Gastrocnemius medialis (tissue), 4 donors: ENCODE data around the gene UBE2V1. TPM values are rescaled to one million over a fixed set of nuclear protein-coding genes. Genes with fewer than 3 reads are reported as not detected.
"Not testable (repeated sequence)": the region's sequence is repeated elsewhere in the genome, so short reads cannot be mapped to it uniquely, and the experiment has no call there.

Experiments used
- ATAC-seq, 2 donors: fragments of 150-250 bp; one replicate each; pipeline ENCODE4 v1.9.1; 2016
- DNase-seq, 2 donors: peaks; one replicate each; pipeline ENCODE4 v3.0.0-alpha.2; 2019
- H3K27ac ChIP-seq, 4 donors: fragments of 200-600 bp; sonication (generic); 1 replicate in 1 of 4; 2 replicates in 3 of 4; pipeline ENCODE4 v1.5.1; 2016 to 2018; ENCODE audit warnings: mild to moderate bottlenecking in 2 of 4, moderate library complexity in 1 of 4
- H3K27me3 ChIP-seq, 3 donors: fragments of 200-600 bp; sonication (generic) in 2 of 3; 1 replicate in 1 of 3; 2 replicates in 2 of 3; pipeline versions ENCODE4 v1.5.1 to v1.6.0; 2016 to 2019; ENCODE audit warnings: mild to moderate bottlenecking in 1 of 3, moderate library complexity in 1 of 3
- H3K36me3 ChIP-seq, 2 donors: fragments of 200-600 bp; sonication (generic) in 1 of 2; one replicate each; pipeline ENCODE4 v1.5.1; 2017 to 2018
- H3K4me1 ChIP-seq, 2 donors: fragments of 200-600 bp; sonication (generic) in 1 of 2; one replicate each; pipeline ENCODE4 v1.5.1; 2016 to 2017; ENCODE audit warnings: mild to moderate bottlenecking in 2 of 2
- H3K4me3 ChIP-seq, 4 donors: fragments of 200-600 bp; sonication (generic) in 3 of 4; 1 replicate in 1 of 4; 2 replicates in 3 of 4; pipeline ENCODE4 v1.5.1; 2016 to 2019; ENCODE audit warnings: mild to moderate bottlenecking in 2 of 4
- H3K9me3 ChIP-seq, 3 donors: fragments of 200-600 bp; sonication (generic) in 2 of 3; 1 replicate in 1 of 3; 2 replicates in 2 of 3; pipeline ENCODE4 v1.5.1; 2016 to 2019
- POLR2A ChIP-seq, 2 donors: fragments of 450-650 bp; IDR thresholded peaks; one replicate each; pipeline ENCODE4 v1.6.1; 2017; ENCODE audit warnings: antibody characterized with exemption in 2 of 2, mild to moderate bottlenecking in 2 of 2, moderate library complexity in 2 of 2
- in situ Hi-C, 4 donors: fragments of 200-750 bp; cut with MboI; loops; one replicate each; pipeline versions ENCODE4 v1.15.0 to v1.8.0; 2017; ENCODE audit warnings: low sequenced_read_pairs in 4 of 4
- intact Hi-C: fragments of 100-400 bp; cut with DNase I; formaldehyde crosslinking; loops from one replicate; pipeline ENCODE4 v1.15.1; 2023; ENCODE audit warnings: low total_unique reads
- total RNA-seq, 4 donors: library from RNA; depleted of rRNA; stranded (reverse); fragments of >200 nt; gene quantifications; one replicate each; pipeline versions ENCODE4 v1.1.0 to v1.2.3, GENCODE V29; 2016
- TF ChIP-seq, protein P1 (sequence below), 5 experiments: fragments of 450-650 bp in 3 of 5; fragments of 200-600 bp in 2 of 5; sonication (generic) in 2 of 5; IDR thresholded peaks in 4 of 5; conservative IDR thresholded peaks in 1 of 5; 1 replicate in 4 of 5; 2 replicates in 1 of 5; pipeline ENCODE4 v1.5.1; 2016 to 2019; ENCODE audit warnings: antibody characterized with exemption in 5 of 5, mild to moderate bottlenecking in 3 of 5, moderate library complexity in 3 of 5

The UBE2V1 gene
- total RNA-seq: 10 to 100 TPM; 37.6 to 58.5 (median 46.9) TPM

DNA sequence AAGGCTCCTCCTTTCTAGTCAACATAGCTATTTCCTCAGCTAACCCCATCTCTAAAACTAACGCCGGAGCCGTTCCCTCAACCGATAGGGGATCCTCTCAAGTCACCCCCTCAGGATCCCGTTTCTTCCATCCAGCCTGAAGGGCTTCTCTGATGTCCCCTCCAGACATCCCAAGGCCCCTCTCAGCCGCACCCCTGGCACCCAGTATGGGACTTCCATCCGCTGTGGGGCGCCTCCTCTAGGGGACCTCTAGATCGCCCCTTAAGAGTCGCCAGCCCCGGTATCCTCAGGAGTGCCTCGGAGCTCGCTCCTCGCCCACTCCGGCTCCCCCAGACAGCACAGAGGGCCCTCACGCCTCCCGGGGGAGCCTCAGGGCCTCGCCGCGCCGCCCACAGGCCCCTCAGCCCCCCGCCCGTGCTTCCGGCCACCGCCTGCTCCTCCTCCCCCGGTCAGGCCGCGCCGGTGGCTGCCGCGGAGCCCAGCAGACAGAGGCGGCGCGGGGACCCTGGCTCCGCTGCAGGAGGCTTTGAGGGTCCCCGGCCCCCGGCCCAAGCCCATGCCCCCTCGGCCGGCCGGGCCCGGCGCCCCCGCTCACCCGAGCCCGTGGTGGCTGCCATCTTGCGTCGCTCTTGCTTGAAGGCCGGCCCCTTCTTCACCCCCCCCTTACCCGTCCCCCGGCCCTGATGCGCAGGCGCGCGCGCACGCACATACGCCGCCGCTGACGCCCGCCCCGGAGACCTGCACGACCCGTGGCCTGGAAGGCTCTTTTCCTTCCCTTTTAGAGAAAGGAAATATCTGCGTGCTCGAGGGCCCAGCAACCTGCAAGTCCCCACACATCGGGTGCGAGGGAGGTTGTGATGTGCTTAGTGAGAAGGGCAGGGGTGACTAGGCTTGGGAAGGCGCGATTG is at the start of gene UBE2V1:
Gene UBE2V1 (minus strand): TSS at position 639 of the 908 bp plus-strand sequence. CDS start 22 bp downstream, at position 617.
- Histone ChIP-seq H3K27ac (peak within 1 kb of the TSS; percentile 95 to 99 (median 98)), H3K9me3 (no peaks in the 10 kb centered on the region), H3K27me3 (no peaks in the 10 kb centered on the region), H3K4me3 (peak within 1 kb of the TSS; percentile 72 to 97 (median 94)), H3K4me1 (peaks cover 63 to 66% of the 10 kb centered on the region in 2 donors), H3K36me3 (no peaks in the 10 kb centered on the region)
- peak; percentile 90 to 91 for TF ChIP-seq POLR2A (IDR thresholded peaks at IDR 0.05)
- TF ChIP-seq, protein P1, sequence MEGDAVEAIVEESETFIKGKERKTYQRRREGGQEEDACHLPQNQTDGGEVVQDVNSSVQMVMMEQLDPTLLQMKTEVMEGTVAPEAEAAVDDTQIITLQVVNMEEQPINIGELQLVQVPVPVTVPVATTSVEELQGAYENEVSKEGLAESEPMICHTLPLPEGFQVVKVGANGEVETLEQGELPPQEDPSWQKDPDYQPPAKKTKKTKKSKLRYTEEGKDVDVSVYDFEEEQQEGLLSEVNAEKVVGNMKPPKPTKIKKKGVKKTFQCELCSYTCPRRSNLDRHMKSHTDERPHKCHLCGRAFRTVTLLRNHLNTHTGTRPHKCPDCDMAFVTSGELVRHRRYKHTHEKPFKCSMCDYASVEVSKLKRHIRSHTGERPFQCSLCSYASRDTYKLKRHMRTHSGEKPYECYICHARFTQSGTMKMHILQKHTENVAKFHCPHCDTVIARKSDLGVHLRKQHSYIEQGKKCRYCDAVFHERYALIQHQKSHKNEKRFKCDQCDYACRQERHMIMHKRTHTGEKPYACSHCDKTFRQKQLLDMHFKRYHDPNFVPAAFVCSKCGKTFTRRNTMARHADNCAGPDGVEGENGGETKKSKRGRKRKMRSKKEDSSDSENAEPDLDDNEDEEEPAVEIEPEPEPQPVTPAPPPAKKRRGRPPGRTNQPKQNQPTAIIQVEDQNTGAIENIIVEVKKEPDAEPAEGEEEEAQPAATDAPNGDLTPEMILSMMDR (IDR thresholded peaks at IDR 0.05 in 4 of 5, conservative IDR thresholded peaks at IDR 0.05 in 1 of 5): peak in 3 of 5 experiments; percentile 30 to 50 (median 42)
- in situ Hi-C loops: no loop called here
- ATAC-seq (peak; percentile 75 to 76), DNase-seq (peak; percentile 87 to 88)
- intact Hi-C loops: loop anchor here (5.0 to 10.0 kb wide), 3 partner anchors 182 to 465 kb away; no protein-coding TSS in a partner anchor

DNA sequence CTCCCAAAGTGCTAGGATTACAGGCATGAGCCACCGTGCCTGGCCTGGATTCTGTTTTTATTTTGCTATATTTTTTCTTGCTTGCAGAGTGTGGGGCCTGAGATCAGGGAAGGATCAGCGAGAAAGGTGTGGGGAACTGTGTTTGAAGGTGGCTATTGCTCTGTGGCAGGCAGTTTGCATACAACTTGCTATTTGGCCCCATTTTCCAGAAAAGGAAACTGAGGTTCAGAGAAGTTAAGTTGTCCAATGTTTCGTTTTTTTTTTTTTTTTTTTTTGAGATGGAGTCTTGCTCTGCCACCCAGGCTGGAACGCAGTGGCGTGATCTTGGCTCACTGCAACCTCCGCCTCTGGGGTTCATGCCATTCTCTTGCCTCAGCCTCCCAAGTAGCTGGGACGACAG is 48.5 kb upstream of the UBE2V1 start:
- DNase-seq, H3K27ac ChIP-seq, ATAC-seq, H3K9me3 ChIP-seq, intact Hi-C loops, H3K36me3 ChIP-seq, H3K27me3 ChIP-seq, H3K4me3 ChIP-seq: not testable (repeated sequence)
- in situ Hi-C loops: loop anchor here in 2 of 4 donors (5.0 to 10.0 kb wide), 2 partner anchors 39 to 177 kb away; partner anchors contain the start of gene SNAI1 (in 1 of the 2)
- H3K4me1 ChIP-seq: peaks cover 25 to 34% of the 10 kb centered on the region in 2 donors

DNA sequence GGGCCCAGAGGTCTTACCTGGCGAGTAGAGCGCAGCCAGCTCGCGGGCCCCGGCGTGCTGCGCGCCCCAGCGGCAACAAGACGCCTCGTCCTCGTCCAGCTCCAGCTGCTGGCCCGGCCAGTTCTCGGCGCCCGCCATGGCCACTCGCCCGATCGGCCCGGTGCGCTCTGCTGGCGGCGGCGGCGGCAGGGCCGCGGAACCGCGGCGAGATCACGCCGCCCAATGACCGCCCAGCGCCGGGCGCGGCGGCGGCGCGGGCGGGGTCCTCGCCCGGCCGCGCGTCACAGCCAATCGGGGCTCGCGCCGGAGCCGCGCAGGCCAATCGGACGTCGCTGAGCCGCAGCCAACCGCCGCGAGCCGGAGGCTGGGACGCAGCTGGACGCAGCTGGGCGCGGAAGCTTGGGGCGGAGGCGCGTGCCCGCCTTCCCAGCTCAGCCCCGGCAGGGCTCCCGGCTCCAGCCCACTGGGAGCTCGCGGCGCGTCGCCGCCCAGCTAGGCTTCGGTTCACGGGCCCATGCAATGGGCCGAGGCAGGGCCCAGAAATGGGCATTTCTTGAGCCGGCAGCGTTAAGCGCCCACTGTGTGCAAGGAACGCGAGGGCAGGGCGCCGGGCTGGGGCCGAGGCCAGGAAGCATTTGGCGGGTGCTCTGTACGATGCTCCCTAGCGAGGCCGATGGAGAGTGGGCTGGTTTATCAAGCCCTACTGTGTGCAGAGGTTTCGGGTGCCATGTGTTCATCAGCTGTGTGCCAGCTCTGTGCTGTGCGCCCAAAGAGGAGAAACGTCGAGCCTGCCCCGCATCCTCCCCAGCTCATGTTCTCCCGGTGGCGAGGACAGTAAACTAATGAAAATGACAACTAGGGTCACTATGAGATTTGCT is 40.8 kb upstream of the UBE2V1 start, which contains the start of gene PEDS1:
Gene PEDS1 (minus strand): TSS at position 224 of the 878 bp plus-strand sequence. CDS start 86 bp downstream, at position 138.
- H3K4me3 ChIP-seq: peak within 1 kb of the TSS; percentile 82 to 90 (median 82)
- H3K36me3 ChIP-seq: no peaks in the 10 kb centered on the region
- in situ Hi-C loops: no loop called here
- no peaks in the 10 kb centered on the region for H3K27me3 ChIP-seq
- TF ChIP-seq, protein P1 (IDR thresholded peaks at IDR 0.05 in 4 of 5, conservative IDR thresholded peaks at IDR 0.05 in 1 of 5): peak in 3 of 5 experiments; percentile 16 to 36 (median 17)
- TF ChIP-seq POLR2A (IDR thresholded peaks at IDR 0.05): peak; percentile 96 to 98
- peaks cover 41 to 43% of the 10 kb centered on the region in 2 donors for H3K4me1 ChIP-seq
- no peaks in the 10 kb centered on the region for H3K9me3 ChIP-seq
- peak; percentile 76 to 80 for ATAC-seq
- DNase-seq: peak; percentile 84 to 90
- H3K27ac ChIP-seq: peak within 1 kb of the TSS; percentile 91 to 98 (median 96)
- intact Hi-C loops: loop anchor here (1.0 to 2.0 kb wide), 2 partner anchors 10 to 33 kb away; no protein-coding TSS in a partner anchor

DNA sequence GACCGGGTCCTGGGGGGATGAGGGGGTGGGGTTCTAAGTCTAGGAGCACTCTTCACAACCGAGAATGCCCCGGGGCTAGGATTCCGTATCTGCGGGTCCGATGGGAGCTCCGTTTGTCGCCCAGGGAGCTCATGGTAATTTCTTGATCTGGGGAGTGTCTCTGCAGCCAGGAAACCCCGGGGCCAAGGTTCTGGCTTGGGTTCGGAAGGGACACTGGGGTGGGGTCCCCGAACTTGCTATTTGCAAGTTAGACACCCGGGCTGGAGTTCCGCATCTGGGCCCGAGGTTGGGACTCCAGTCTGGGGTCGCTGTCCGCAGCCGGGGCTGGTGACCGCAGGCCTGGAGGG is 40.2 kb upstream of the UBE2V1 start:
- H3K36me3 ChIP-seq: no peaks in the 10 kb centered on the region
- ATAC-seq (peak; percentile 11 to 16), DNase-seq (no peak)
- H3K27me3 ChIP-seq: no peaks in the 10 kb centered on the region
- H3K4me1 ChIP-seq: peaks cover 44 to 49% of the 10 kb centered on the region in 2 donors
- no peak for TF ChIP-seq POLR2A (IDR thresholded peaks at IDR 0.05)
- TF ChIP-seq, protein P1 (IDR thresholded peaks at IDR 0.05 in 4 of 5, conservative IDR thresholded peaks at IDR 0.05 in 1 of 5): peak in 1 of 5 experiments; percentile 20
- in situ Hi-C loops (no loop called here), intact Hi-C loops (loop anchor here (1.0 to 2.0 kb wide), 2 partner anchors 10 to 32 kb away; no protein-coding TSS in a partner anchor)
- H3K27ac ChIP-seq: peak overlapping the region; percentile 91 to 96 (median 94)
- no peaks in the 10 kb centered on the region for H3K9me3 ChIP-seq
- H3K4me3 ChIP-seq: peak overlapping the region; percentile 64 to 90 (median 82)
